ENCODE measurements around the gene TRIM26. TPM values are rescaled to one million over a fixed set of nuclear protein-coding genes. Genes with fewer than 3 reads are reported as not detected.

TRIM26 gene
- total and polyA plus RNA-seq, 2 experiments from 2014 or later, result 11.0 to 38.0 TPM

GRCh38 chr6:30227763-30228487, 14.7 kb upstream of the TRIM26 start:
- Mint-ChIP-seq H3K27me3 (ENCODE audit: insufficient read depth, low read depth, poor library complexity) (peaks cover 8% of the 10 kb centered on the region), H3K4me1 (no peaks in the 10 kb centered on the region), H3K9me3 (peaks cover 7% of the 10 kb centered on the region), H3K27ac (no peak overlapping the region), H3K36me3 (ENCODE audit: low read depth) (peaks cover 4% of the 10 kb centered on the region), H3K4me3 (no peak overlapping the region)
- Histone ChIP-seq H3K27me3 (ENCODE audit: insufficient read depth) (no peaks in the 10 kb centered on the region), H3F3A (replicated peaks; ENCODE audit: low read depth) (no peaks in the 10 kb centered on the region), H3K4me3 (no peak overlapping the region), H3K79me2 (replicated peaks; ENCODE audit: insufficient read depth) (no peaks in the 10 kb centered on the region), H3K4me2 (no peak overlapping the region), H2AFZ (0 out of 2 replicates have a peak overlapping the region, but pooled peaks have one; percentile 9), H3K27ac (ENCODE audit: low read depth) (no peak overlapping the region), H3K4me1 (ENCODE audit: insufficient read depth) (no peaks in the 10 kb centered on the region; the same call in 1 of the 2 replicates), H3K36me3 (ENCODE audit: insufficient read depth) (no peaks in the 10 kb centered on the region), H4K20me1 (replicated peaks; ENCODE audit: insufficient read depth) (no peaks in the 10 kb centered on the region), H3K9me2 (ENCODE audit: insufficient read depth) (no peaks in the 10 kb centered on the region)
- DNase-seq (ENCODE audit: low spot score) (no peak), ATAC-seq (no peak)
- TF ChIP-seq CREB1 (CRISPR knock-in tag; IDR thresholded peaks at IDR 0.05; ENCODE audit: low read depth) (no peak), ZNF331 (CRISPR knock-in tag; IDR thresholded peaks at IDR 0.05; ENCODE audit: low read depth) (no peak), POLR2AphosphoS5 (IDR thresholded peaks at IDR 0.05; ENCODE audit: low read depth) (no peak), ZNF462 (CRISPR knock-in tag; IDR thresholded peaks at IDR 0.05) (no peak), EZH2 (IDR thresholded peaks at IDR 0.05; ENCODE audit: low read depth, unreplicated experiment) (no peak), EZH2phosphoT487 (IDR thresholded peaks at IDR 0.05; ENCODE audit: unreplicated experiment) (no peak), ETS1 (IDR thresholded peaks at IDR 0.05) (no peak), CTCF (conservative IDR thresholded peaks at IDR 0.05; ENCODE audit: low read depth in 2 of 2) (no peak), STAT1 (IDR thresholded peaks at IDR 0.05; ENCODE audit: unreplicated experiment) (no peak), ZNF114 (CRISPR knock-in tag; IDR thresholded peaks at IDR 0.05) (no peak), JUNB (IDR thresholded peaks at IDR 0.05; ENCODE audit: unreplicated experiment) (no peak)

Data from GM23338 (cell line).